GM08714 (cell line): ENCODE results near the gene OR2T1.
A peak's percentile ranks its signal among the peaks of the same experiment; 100 is the strongest.
"Not testable (repeated sequence)": the region's sequence is repeated elsewhere in the genome, so short reads cannot be mapped to it uniquely, and the experiment has no call there.

Source experiments
- H3K4me3 ChIP-seq: fragments of 200-500 bp; sonication (Bioruptor generic); 2 replicates; pipeline ENCODE4 v1.5.1; 2014; ENCODE audit warnings: mild to moderate bottlenecking, low read length, inconsistent platforms
- ZNF274 ChIP-seq: IDR thresholded peaks from 2 replicates; pipeline ENCODE4 v1.6.1; 2012; ENCODE audit warnings: mild to moderate bottlenecking, low read depth, low read length

The OR2T1 gene

DNA sequence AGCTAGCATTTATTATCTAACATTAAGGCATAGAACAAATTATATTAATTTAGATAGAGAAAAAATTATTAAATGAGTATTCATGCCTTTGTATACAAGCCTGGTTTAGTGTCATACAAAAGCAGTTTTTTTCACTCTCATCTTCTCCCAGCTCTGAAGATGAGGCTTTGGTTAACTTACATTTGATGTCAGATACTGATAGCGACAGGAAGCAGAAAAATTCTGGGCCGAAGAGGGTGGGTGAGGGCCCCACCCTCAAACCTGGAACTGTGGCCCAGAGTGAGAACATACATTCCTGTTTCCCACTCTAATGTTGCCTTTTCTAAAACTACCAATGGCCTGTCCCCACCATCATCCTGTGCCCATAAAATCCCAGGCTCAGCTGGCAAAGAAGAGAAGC is 15.0 kb downstream of the OR2T1 start:
- H3K4me3 ChIP-seq = no peak overlapping the region
- TF ChIP-seq ZNF274 = no peak

DNA sequence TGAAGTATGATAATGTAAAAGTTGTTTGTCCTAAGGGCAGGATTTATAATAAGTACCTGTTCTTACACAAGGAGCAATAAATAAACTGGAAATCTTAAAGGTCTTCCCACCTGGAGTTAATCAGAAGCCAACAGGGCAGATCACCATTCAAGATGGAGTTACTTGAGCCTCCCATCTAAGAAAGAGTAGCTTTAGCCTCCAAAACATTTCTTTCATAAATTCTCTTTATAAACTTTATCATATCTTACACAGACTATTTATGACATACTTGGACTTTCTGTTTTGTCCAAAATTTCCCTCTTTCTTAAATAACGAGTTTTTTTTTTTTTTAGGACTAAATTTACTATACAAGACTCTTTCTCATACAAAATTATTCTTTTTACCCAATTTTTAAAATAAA is 18.5 kb downstream of the OR2T1 start:
- H3K4me3 ChIP-seq = no peak overlapping the region
- TF ChIP-seq ZNF274 = no peak

DNA sequence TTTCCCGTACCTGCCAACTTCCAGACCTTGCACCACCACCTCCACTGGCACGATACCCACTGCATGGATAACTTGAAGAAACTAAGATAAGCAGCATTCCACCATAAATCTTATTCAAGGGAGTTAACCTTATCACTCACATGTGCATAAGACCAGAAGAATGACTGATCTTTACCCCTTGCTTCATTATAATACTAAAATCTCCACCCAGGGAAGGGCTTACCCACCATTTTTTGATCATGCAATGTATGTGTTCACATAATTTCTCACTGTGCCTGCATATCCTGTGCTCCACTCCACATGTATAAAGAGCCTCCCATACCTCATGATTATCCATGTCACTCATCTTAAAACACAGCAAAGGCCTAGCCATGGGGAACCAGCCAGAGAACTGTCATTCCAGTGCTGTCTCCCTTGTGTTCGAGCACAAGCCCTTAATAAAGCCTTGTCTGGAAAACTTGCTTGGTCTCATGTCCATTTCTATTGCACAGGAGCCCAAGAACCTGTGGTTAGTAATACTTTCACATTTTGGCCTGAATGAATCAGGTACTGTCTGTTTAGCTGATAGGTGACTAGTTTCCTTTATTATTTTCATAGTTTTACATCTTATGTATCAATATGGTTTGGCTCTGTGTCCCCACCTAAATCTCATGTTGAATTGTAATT is 24.8 kb downstream of the OR2T1 start:
- not testable (repeated sequence) for H3K4me3 ChIP-seq

DNA sequence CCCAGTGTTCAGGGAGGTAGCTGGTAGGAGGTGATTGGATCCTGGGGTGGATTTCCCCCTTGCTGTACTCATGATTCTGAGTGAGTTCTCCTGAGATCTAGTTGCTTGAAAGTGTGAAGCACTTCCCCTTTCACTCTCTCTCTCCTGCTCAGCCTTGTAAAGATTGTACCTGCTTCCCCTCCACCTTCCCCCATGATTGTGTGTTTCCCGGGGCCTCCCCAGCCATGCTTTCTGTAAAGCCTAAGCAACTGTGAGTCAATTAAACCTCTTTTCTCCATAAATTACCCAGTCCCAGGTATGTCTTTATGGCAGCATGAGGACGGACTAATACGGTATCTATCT is 25.3 kb downstream of the OR2T1 start:
- H3K4me3 ChIP-seq = not testable (repeated sequence)

DNA sequence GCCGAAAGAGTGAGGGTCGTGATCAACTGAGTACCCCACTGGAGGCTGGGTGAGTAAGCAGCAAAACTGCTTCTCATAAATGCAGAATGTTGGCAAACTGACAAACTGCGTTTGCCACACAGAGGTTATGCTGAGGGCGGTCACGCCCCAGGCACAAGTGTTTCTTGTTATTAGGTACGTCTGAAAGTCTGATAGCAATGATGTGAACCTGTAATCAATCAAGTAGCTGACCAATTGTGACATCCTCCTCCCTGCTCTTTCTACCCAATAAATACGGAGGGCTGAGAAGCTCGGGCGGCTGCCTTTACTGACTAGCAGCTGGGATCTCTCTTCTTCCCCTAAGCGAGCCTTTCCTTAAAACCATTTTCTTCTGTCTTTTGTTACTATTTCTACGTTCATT is 28.8 kb downstream of the OR2T1 start:
- not testable (repeated sequence) for H3K4me3 ChIP-seq

DNA sequence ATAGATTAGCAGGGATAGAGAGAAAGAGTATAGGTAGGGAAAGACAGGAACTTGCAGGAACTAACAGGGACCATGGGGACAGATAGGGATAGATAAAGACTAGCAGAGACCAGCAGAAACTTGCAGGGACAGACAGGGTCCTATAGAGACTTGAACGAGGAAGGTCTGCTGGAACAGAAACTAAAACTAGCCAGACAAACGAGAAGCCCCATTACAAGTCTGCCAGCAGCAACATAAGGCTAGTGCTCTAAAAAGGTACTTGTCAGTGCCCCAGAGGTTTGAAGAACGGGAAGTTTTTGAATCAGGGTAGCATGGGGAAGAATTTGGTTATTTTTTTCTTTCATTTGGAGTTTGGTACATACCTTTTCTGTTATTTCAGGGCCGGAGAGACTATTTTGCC is 29.4 kb downstream of the OR2T1 start:
- not testable (repeated sequence) for H3K4me3 ChIP-seq

DNA sequence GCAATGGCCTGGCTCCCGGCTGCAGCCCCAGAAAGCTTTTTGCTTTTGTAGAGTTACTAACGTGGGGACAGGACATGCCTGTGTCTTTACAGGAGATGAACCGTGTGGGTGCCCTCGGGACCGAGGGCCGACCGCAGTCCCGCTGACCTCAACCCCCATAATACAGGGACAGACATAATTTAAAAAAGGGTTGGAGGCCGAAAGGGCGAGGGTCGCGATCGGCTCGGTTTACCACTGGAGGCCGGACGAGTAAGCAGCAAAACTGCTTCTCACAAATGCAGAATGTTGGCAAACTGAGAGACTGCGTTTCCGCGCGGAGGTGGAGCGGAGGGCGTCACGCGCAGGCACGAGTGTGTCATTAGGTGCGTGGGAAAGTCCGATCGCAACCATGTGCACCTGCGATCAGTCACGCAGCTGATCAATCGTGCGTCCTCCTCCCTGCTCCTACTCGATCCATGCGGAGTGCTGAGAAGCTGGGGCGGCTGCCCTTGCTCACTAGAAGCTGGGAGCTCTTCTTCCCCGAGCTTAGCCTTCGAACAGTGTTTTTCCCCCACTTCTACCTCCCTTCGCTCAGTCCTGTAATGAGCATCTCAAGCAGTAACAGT is 31.1 kb downstream of the OR2T1 start:
- not testable (repeated sequence) for H3K4me3 ChIP-seq

DNA sequence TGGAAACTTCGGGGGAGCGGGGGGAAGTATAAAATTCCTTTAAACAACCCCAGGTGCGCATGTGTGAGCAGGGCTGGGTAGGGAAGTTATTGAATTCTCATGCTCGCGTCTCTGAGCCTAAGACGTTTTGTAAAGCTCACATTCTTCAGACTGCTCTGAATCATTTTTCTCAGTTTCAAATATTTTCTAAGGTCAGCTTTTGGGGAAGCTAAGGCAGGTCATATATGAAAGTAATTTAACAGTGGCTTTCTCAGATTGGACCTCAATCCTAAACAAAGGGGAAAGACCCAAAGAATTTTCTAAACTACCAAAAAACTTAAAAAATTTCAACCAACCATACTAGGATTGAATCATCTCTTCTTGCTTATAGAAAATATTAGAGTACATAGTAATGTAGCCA is 32.1 kb downstream of the OR2T1 start:
- H3K4me3 ChIP-seq = not testable (repeated sequence)

DNA sequence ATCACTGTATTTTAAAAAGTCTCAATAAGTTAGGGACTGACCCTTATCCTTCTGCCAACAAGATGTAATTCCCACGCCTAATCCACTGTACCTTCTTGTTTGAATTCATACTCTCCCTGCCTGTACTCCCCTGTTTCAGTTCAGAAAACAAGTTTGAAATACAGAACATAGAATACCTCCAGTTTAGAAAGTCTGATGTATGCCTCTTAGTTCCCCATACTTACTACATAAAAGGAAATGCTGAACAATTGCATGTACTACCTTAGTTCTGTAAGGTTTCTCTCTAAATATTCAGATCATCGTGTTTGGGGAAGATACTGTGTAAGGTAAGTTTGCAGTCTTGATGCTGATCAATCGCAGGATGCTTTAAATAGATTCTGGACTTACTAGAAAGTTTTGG is 33.5 kb downstream of the OR2T1 start:
- H3K4me3 ChIP-seq = not testable (repeated sequence)

DNA sequence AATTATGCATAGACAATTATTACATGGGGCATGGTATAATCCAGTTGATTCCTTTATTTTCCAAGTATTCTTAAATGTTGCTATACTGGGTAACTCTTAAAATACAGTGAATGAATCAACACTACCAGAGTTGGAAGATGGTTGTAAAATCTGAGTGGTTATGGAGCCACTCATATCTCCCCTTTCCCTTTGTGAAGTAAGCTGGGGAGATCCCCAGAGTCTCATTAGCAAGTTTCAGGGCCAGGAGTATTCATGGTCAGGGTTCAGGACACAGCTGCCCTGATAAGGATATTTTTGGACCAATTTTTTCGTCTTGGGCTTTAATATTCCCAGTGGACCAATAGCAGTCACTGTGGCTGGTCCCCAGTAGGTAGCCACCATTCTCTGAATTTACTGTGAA is 35.8 kb downstream of the OR2T1 start:
- not testable (repeated sequence) for H3K4me3 ChIP-seq

DNA sequence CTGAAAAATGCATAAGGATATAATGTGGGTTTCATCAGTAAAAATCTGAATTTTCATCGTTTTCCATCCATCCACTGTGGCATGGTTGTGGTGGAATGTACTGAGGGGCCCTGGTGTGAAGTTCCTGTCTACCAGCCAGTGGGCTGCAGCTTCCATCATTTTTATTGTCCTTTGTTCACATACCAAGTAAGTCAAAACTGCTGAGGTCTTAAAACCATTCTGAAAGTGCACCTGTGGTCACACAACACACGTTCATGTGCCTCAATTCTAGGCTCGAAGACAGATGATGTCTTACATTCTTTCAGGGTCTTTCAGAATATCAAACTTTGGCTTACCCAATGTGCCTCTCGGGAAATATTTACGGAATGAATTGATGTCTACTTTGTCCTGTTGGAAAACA is 36.4 kb downstream of the OR2T1 start:
- not testable (repeated sequence) for H3K4me3 ChIP-seq

DNA sequence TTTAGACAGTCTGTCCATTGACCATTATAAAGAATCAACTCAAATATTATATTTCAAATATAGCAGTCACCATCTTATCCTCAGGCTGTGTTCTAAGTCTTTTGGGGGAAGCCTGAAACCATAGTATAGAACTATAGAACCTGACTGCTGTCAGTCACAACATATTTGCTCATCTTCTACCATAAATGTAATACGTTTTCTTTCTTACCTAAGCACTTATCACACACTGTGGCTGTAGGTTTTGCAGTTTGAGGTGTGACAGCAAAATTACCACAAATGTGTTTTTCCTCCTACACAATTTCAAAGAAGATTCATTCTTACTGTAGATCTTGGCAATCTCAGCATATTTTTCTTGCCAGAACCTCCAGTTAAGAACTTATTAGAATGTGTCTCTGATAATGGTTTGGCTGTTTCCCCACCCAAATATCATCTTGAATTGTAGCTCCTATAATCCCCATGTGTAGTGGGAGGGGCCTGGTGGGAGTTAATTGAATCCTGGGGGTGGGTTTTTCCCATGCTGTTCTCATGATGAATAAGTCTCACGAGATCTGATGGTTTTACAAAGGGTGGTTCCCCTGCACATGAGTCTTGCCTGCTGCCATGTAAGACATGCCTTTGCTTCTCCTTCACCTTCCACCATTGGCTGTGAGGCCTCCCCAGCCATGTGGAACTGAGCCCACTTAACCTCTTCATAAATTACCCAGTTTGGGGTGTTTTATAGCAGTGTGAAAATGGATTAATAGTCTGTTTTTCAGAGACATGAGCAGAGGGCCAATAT is 39.8 kb downstream of the OR2T1 start:
- not testable (repeated sequence) for H3K4me3 ChIP-seq

DNA sequence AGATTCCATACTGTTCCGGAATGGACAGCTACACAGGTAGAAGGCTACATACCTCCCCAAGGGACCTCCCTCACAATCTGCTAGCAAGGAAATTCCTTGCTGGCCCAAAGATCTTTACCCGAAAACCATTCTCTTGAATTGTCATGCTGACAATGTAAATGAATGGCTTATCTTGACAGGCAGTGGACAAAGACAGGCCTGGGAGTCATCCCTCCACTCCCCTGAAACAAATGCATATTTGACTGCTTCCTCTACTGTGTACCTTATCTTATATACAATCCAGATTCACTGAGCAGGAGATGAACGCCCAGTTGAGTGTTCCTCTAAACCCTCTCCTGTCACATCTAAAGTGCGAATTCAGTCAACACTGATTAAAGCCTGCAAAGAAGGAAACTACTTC is 41.8 kb downstream of the OR2T1 start:
- not testable (repeated sequence) for H3K4me3 ChIP-seq

DNA sequence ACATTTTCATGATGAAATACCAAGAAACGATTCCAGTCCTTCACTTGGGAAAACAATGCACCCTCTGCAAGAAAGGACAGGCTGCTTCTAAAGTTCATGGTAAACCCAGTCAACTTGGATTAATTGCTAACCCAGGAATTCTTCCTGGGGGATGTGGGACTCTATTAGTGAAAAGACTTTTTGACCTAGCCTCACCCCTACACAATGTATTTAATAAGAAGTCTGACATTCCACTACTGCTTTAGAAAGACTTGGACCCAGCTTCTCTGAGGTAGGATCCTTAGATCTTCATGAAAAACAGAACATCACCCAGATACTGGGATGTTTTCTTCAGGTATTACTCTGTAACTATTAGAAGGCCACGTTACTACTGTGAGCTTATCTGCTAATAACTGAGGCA is 42.6 kb downstream of the OR2T1 start, which contains the start of gene OR2T2:
TSS of gene OR2T2 (plus strand) at position 239 of the 400 bp plus-strand sequence. CDS start 7,161 bp downstream, outside the sequence.
- H3K4me3 ChIP-seq = not testable (repeated sequence)

DNA sequence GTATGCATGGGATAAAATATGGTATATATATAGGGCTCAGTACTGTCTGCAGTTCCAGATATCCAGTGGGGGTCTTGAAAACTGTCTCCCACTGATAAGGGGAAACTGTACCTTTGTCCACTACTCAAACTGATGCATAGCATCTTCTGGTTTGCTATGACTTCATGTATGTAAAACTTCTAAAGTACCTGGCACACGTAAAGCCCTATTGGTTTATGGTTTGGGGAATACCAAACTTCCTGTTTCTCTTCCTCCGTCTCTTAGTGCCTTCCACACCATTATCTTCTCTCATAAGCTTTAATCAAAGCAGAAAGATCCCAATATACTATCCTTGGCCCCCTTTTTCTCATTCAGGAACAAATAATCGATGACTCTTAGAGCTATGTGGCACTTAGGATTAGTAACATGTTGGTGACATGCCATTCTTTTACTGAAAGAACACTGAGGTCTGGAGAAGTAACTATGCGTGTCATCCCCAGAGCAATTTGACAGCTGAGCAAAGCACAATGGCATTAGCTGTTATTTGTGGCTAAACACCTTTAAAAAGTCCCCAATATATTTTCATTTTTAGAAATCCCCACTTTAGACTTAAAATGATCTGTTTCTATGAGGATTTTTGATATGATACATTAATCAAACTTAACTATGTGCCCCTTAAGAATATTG is 45.7 kb downstream of the OR2T1 start:
- not testable (repeated sequence) for H3K4me3 ChIP-seq

DNA sequence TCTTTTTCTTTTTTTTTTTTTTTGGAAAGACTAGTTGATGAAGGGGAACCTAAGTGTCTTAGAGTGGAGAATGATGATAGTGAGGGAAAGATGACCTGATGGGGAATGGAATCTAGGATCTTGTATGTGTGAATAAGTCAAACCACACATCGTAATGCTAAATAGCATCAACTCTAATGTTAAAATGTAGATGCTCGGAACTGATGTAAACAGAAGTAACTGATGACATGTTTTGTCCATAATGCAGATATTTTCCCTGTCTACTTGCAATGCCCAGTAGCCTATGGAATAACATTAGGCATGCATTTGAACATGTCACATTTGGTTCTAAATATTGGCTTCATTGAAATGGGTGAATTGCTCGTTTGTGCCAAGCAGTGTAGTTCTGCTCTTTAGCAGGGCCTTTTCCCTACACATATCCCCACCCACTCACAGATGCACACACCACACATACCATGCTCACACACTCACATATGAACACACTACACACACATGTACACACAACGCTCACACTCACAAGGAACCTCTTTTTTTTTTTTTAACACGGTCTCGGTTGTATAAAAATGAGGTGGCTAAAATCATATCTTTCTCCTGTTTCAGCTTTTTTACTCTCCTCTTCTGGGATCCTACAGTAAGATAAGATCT is 47.1 kb downstream of the OR2T1 start:
- peak overlapping the region; percentile 53; the same call in 1 of the 2 replicates for H3K4me3 ChIP-seq

DNA sequence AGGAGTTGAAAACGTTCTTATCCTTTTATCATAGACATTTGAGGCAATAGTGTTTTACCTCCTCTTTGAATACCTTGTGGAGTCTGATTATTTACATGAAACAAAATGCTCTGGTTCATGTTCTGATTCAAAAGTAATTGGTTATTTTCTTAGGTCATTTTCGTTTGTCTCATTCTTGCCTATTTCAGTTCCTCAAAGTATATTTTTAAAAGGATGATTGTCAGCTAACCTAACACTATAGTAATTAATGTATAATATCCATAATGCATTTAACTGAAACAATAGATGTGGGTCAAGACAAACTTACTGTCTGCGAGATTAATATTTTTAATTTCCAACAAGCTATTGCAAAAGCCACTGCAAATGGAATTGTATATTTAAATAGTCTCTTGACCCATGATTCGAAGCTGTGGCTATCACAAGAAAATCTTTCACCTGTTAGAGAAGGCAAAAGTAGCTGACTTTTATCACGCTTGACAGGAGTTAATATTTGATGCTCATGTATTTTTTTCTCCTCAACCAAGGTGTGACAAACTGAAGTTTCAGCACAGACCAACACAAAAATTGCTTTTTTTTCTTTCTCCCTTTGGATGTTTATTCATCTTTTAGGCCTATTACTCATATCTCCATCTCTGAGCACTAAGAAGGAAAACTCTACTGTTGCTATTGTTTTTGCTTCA is 47.8 kb downstream of the OR2T1 start:
- not testable (repeated sequence) for H3K4me3 ChIP-seq

DNA sequence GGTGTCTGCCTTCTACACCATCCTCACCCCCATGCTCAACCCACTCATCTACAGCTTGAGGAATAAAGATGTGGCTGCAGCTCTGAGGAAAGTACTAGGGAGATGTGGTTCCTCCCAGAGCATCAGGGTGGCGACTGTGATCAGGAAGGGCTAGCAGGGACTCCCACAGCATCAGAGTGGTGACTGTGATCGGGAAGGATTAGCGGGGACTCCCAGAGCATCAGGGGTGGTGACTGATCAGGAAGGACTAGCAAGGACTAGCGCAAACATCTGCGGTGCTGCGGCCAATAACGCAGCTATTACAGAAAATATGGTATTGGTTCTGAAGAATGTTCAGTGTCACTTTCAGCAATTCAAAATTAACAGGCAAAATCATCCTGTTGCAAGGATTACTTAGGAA is 50.8 kb downstream of the OR2T1 start:
- not testable (repeated sequence) for H3K4me3 ChIP-seq

DNA sequence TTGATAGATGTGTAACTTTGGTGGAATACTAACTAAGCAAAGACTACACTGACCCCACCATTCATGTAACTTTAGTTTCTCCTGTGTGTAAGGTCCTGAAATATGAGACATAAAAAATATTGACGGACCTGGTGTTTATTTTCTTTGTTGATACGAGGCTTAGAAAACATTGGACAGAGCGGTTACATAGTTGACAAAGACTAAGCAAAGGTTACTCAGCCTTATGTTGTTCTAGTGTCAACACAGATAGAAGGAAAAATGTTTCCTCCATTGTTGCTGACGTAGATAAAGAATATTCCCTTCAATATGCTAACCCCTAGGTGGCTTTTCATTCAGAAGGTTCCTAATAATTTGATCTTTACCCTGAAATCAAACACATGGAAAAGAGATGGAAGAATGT is 52.2 kb downstream of the OR2T1 start:
- H3K4me3 ChIP-seq = not testable (repeated sequence)

DNA sequence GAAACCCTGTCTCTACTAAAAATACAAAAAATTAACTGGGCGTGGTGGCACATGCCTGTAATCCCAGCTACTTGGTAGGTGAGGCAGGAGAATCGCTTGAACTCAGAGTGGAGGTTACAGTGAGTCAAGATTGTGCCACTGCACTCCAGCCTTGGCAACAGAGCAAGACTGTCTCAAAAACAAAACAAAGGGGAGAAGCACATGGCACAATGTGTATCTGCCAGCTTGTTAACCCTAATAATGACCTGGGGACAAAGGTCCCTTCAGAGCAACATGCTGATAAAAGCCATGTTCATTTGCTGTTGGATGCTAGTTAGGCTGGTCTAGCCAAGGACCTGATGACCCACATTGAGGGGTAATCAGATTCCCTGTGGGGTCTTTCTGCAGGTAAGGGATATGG is 53.8 kb downstream of the OR2T1 start:
- not testable (repeated sequence) for H3K4me3 ChIP-seq
